ENCODE data around the gene SNHG17.

- TF ChIP-seq, protein P1, sequence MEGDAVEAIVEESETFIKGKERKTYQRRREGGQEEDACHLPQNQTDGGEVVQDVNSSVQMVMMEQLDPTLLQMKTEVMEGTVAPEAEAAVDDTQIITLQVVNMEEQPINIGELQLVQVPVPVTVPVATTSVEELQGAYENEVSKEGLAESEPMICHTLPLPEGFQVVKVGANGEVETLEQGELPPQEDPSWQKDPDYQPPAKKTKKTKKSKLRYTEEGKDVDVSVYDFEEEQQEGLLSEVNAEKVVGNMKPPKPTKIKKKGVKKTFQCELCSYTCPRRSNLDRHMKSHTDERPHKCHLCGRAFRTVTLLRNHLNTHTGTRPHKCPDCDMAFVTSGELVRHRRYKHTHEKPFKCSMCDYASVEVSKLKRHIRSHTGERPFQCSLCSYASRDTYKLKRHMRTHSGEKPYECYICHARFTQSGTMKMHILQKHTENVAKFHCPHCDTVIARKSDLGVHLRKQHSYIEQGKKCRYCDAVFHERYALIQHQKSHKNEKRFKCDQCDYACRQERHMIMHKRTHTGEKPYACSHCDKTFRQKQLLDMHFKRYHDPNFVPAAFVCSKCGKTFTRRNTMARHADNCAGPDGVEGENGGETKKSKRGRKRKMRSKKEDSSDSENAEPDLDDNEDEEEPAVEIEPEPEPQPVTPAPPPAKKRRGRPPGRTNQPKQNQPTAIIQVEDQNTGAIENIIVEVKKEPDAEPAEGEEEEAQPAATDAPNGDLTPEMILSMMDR (IDR thresholded peaks at IDR 0.05): no peak
- no peak for TF ChIP-seq EZH2 (IDR thresholded peaks at IDR 0.05)
Measured at GRCh38 chr20:38435555-38435939, 419 bp upstream of the SNHG17 start.

All from neural progenitor cell (in vitro differentiated cells).